ENCODE data around the gene CALML5. TPM values are rescaled to one million over a fixed set of nuclear protein-coding genes. Genes with fewer than 3 reads are reported as not detected.

Gene CALML5
- total RNA-seq, 1 donor from 2014 or later = not detected

- H3K27me3 Mint-ChIP-seq = peaks cover 8% of the 10 kb centered on the region
- no peak overlapping the region for H3K27ac Mint-ChIP-seq
- no peaks in the 10 kb centered on the region for H3K9me3 Mint-ChIP-seq
- H3K4me1 Mint-ChIP-seq = no peaks in the 10 kb centered on the region
- no peak for DNase-seq
- no peaks in the 10 kb centered on the region for H3K36me3 Mint-ChIP-seq (ENCODE audit: low read depth)
- H3K4me3 Mint-ChIP-seq = no peak overlapping the region
- intact Hi-C loops (cut with micrococcal nuclease) = no loop called here
Measured at GRCh38 chr10:5506751-5507648, 7.6 kb upstream of the CALML5 start.

GRCh38 chr10:5506246-5506645, 6.9 kb upstream of the CALML5 start:
- DNase-seq = no peak
- Mint-ChIP-seq H3K27ac (no peak overlapping the region), H3K27me3 (peaks cover 8% of the 10 kb centered on the region), H3K4me1 (no peaks in the 10 kb centered on the region), H3K9me3 (no peaks in the 10 kb centered on the region), H3K4me3 (no peak overlapping the region), H3K36me3 (ENCODE audit: low read depth) (no peaks in the 10 kb centered on the region)
- intact Hi-C loops (cut with micrococcal nuclease) = no loop called here

- no peaks in the 10 kb centered on the region for H3K4me1 Mint-ChIP-seq
- H3K36me3 Mint-ChIP-seq (ENCODE audit: low read depth) = no peaks in the 10 kb centered on the region
- DNase-seq = no peak
- no peaks in the 10 kb centered on the region for H3K9me3 Mint-ChIP-seq
- H3K4me3 Mint-ChIP-seq = no peak overlapping the region
- no peak overlapping the region for H3K27ac Mint-ChIP-seq
- H3K27me3 Mint-ChIP-seq = peaks cover 10% of the 10 kb centered on the region
- intact Hi-C loops (cut with micrococcal nuclease) = no loop called here
Measured at GRCh38 chr10:5504146-5505072, 5.0 kb upstream of the CALML5 start.

GRCh38 chr10:5503477-5503835, 4.1 kb upstream of the CALML5 start:
- no peak for DNase-seq
- H3K27ac Mint-ChIP-seq = no peak overlapping the region
- intact Hi-C loops (cut with micrococcal nuclease) = no loop called here
- H3K36me3 Mint-ChIP-seq (ENCODE audit: low read depth) = no peaks in the 10 kb centered on the region
- H3K27me3 Mint-ChIP-seq = peaks cover 10% of the 10 kb centered on the region
- no peaks in the 10 kb centered on the region for H3K9me3 Mint-ChIP-seq
- H3K4me3 Mint-ChIP-seq = no peak overlapping the region
- H3K4me1 Mint-ChIP-seq = no peaks in the 10 kb centered on the region

- no peaks in the 10 kb centered on the region for H3K9me3 Mint-ChIP-seq
- H3K27ac Mint-ChIP-seq = no peak overlapping the region
- H3K27me3 Mint-ChIP-seq = peaks cover 10% of the 10 kb centered on the region
- no peaks in the 10 kb centered on the region for H3K4me1 Mint-ChIP-seq
- no peaks in the 10 kb centered on the region for H3K36me3 Mint-ChIP-seq (ENCODE audit: low read depth)
- DNase-seq = no peak
- intact Hi-C loops (cut with micrococcal nuclease) = no loop called here
- no peak overlapping the region for H3K4me3 Mint-ChIP-seq
Measured at GRCh38 chr10:5502571-5503476, 3.5 kb upstream of the CALML5 start.

- peaks cover 10% of the 10 kb centered on the region for H3K27me3 Mint-ChIP-seq
- no peak overlapping the region for H3K27ac Mint-ChIP-seq
- no peaks in the 10 kb centered on the region for H3K4me1 Mint-ChIP-seq
- no peaks in the 10 kb centered on the region for H3K36me3 Mint-ChIP-seq (ENCODE audit: low read depth)
- no peak for DNase-seq
- intact Hi-C loops (cut with micrococcal nuclease) = no loop called here
- no peak overlapping the region for H3K4me3 Mint-ChIP-seq
- H3K9me3 Mint-ChIP-seq = no peaks in the 10 kb centered on the region
Measured at GRCh38 chr10:5502061-5502521, 2.7 kb upstream of the CALML5 start.

GRCh38 chr10:5500910-5501309, 1.5 kb upstream of the CALML5 start:
- Mint-ChIP-seq H3K27me3 (peaks cover 10% of the 10 kb centered on the region), H3K4me1 (no peaks in the 10 kb centered on the region), H3K27ac (no peak overlapping the region), H3K4me3 (no peak overlapping the region), H3K9me3 (no peaks in the 10 kb centered on the region), H3K36me3 (ENCODE audit: low read depth) (no peaks in the 10 kb centered on the region)
- intact Hi-C loops (cut with micrococcal nuclease) = no loop called here
- DNase-seq = no peak

- Mint-ChIP-seq H3K36me3 (ENCODE audit: low read depth) (no peaks in the 10 kb centered on the region), H3K9me3 (no peaks in the 10 kb centered on the region)
Measured at GRCh38 chr10:5500162-5500670, 846 bp upstream of the CALML5 start.

GRCh38 chr10:5498791-5499492, 428 bp downstream of the CALML5 start:
- H3K4me1 Mint-ChIP-seq = no peaks in the 10 kb centered on the region
- H3K4me3 Mint-ChIP-seq = no peak overlapping the region
- intact Hi-C loops (cut with micrococcal nuclease) = no loop called here
- H3K27me3 Mint-ChIP-seq = peaks cover 6% of the 10 kb centered on the region
- no peak overlapping the region for H3K27ac Mint-ChIP-seq
- H3K36me3 Mint-ChIP-seq (ENCODE audit: low read depth) = no peaks in the 10 kb centered on the region
- no peaks in the 10 kb centered on the region for H3K9me3 Mint-ChIP-seq
- no peak for DNase-seq

More at GRCh38 chr10:5500162-5500670, 846 bp upstream of the CALML5 start:
- DNase-seq = no peak
- no peaks in the 10 kb centered on the region for H3K4me1 Mint-ChIP-seq
- H3K4me3 Mint-ChIP-seq = no peak overlapping the region
- peaks cover 7% of the 10 kb centered on the region for H3K27me3 Mint-ChIP-seq
- no peak overlapping the region for H3K27ac Mint-ChIP-seq
- intact Hi-C loops (cut with micrococcal nuclease) = no loop called here

- Mint-ChIP-seq H3K9me3 (no peaks in the 10 kb centered on the region), H3K27ac (no peak overlapping the region), H3K4me1 (no peaks in the 10 kb centered on the region), H3K4me3 (no peak overlapping the region), H3K36me3 (ENCODE audit: low read depth) (no peaks in the 10 kb centered on the region), H3K27me3 (peaks cover 6% of the 10 kb centered on the region)
- no peak for DNase-seq
- intact Hi-C loops (cut with micrococcal nuclease) = no loop called here
Measured at GRCh38 chr10:5497948-5498730, 1.2 kb downstream of the CALML5 start.

GRCh38 chr10:5497289-5497688, 2.1 kb downstream of the CALML5 start:
- H3K9me3 Mint-ChIP-seq = peaks cover 7% of the 10 kb centered on the region
- H3K4me1 Mint-ChIP-seq = no peaks in the 10 kb centered on the region
- H3K36me3 Mint-ChIP-seq (ENCODE audit: low read depth) = no peaks in the 10 kb centered on the region
- intact Hi-C loops (cut with micrococcal nuclease) = no loop called here
- no peak for DNase-seq
- peaks cover 6% of the 10 kb centered on the region for H3K27me3 Mint-ChIP-seq
- no peak overlapping the region for H3K4me3 Mint-ChIP-seq
- H3K27ac Mint-ChIP-seq = no peak overlapping the region
